Measurements from ENCODE around the gene RANBP2.

The RANBP2 gene

GRCh38 chr2:108786008-108786353 is 66.7 kb downstream of the RANBP2 start:
- DNase-seq = no peak

- DNase-seq = peak; percentile 85
These were observed 67.3 kb downstream of the RANBP2 start, which contains the start of gene CCDC138 for GRCh38 chr2:108786354-108787215. Gene CCDC138, plus strand, starts transcription at chr2:108786771. Its CDS starts 52 bp downstream, at chr2:108786823.

- DNase-seq = no peak
These were observed 67.9 kb downstream of the RANBP2 start for GRCh38 chr2:108787216-108787541.

- DNase-seq = no peak
These were observed 83.9 kb downstream of the RANBP2 start for GRCh38 chr2:108803045-108803736.

- DNase-seq = no peak
These were observed 85.8 kb downstream of the RANBP2 start for GRCh38 chr2:108805032-108805431.

GRCh38 chr2:108805782-108806181 is 86.5 kb downstream of the RANBP2 start:
- no peak for DNase-seq

GRCh38 chr2:108806371-108807113 is 87.3 kb downstream of the RANBP2 start:
- no peak for DNase-seq

GRCh38 chr2:108809936-108810335 is 90.7 kb downstream of the RANBP2 start:
- DNase-seq = no peak

- no peak for DNase-seq
These were observed 92.0 kb downstream of the RANBP2 start for GRCh38 chr2:108810993-108811957.

- no peak for DNase-seq
These were observed 94.5 kb downstream of the RANBP2 start for GRCh38 chr2:108813732-108814131.

GRCh38 chr2:108820482-108820881 is 101.2 kb downstream of the RANBP2 start:
- DNase-seq = no peak

GRCh38 chr2:108823286-108823685 is 104.0 kb downstream of the RANBP2 start:
- DNase-seq = no peak

GRCh38 chr2:108824316-108825070 is 105.2 kb downstream of the RANBP2 start:
- no peak for DNase-seq

GRCh38 chr2:108825254-108825653 is 106.0 kb downstream of the RANBP2 start:
- DNase-seq = no peak

GRCh38 chr2:108825736-108826135 is 106.5 kb downstream of the RANBP2 start:
- no peak for DNase-seq

- no peak for DNase-seq
These were observed 110.5 kb downstream of the RANBP2 start for GRCh38 chr2:108829578-108830310.

- no peak for DNase-seq
These were observed 113.9 kb downstream of the RANBP2 start for GRCh38 chr2:108833219-108833618.

GRCh38 chr2:108834620-108835019 is 115.3 kb downstream of the RANBP2 start:
- DNase-seq = no peak

- DNase-seq = no peak
These were observed 115.8 kb downstream of the RANBP2 start for GRCh38 chr2:108835040-108835439.

Measured in midbrain (tissue), 1 donor.